Spleen (tissue), 7 donors: ENCODE data around the gene PCCA.

ENCODE experiments used
- CTCF ChIP-seq, 11 experiments: fragments of 200-600 bp in 7 of 11; fragments of 450-650 bp in 4 of 11; sonication (generic) in 4 of 11; IDR thresholded peaks in 8 of 11; conservative IDR thresholded peaks in 3 of 11; 1 replicate in 7 of 11; 2 replicates in 4 of 11; pipeline versions ENCODE4 v1.4.0 to v1.8.0; 2016 to 2021; ENCODE audit warnings: antibody characterized with exemption in 11 of 11, inconsistent platforms in 4 of 11, mild to moderate bottlenecking in 1 of 11
- POLR2A ChIP-seq, 3 donors: fragments of 450-650 bp; IDR thresholded peaks; one replicate each; pipeline ENCODE4 v1.5.1; 2017; ENCODE audit warnings: antibody characterized with exemption in 3 of 3, mild to moderate bottlenecking in 1 of 3
- donor health status: DM: no; HTN: no; CAD: no; lungs with moderate emphysema.
- donor health status: DM: no; HTN: no; CAD: no.
- donor health status: DM: no; HTN: no; CAD: no.

- TF ChIP-seq CTCF (IDR thresholded peaks at IDR 0.05 in 8 of 11, conservative IDR thresholded peaks at IDR 0.05 in 3 of 11) (no peak), POLR2A (IDR thresholded peaks at IDR 0.05) (no peak)
Measured at GRCh38 chr13:100182900-100183490, 94.1 kb downstream of the PCCA start.
